ENCODE measurements around the gene UBE3C.
"Not testable (repeated sequence)": the region's sequence is repeated elsewhere in the genome, so short reads cannot be mapped to it uniquely, and the experiment has no call there.

The UBE3C gene

GRCh38 chr7:157138424-157139110 is at the start of gene UBE3C:
Gene UBE3C (plus strand): TSS chr7:157138926. CDS start chr7:157139273, 347 bp downstream.
- Histone ChIP-seq H3K27me3 (ENCODE audit: control insufficient read depth, insufficient read depth, low read length) (no peaks in the 10 kb centered on the region), H3K4me1 (ENCODE audit: control insufficient read depth, low read depth, low read length) (peaks cover 11% of the 10 kb centered on the region), H3K4me3 (ENCODE audit: low read length) (peak within 1 kb of the TSS; percentile 89), H3K9me3 (ENCODE audit: control insufficient read depth, low read depth, low read length) (no peaks in the 10 kb centered on the region), H3K9ac (ENCODE audit: low read length) (peak within 1 kb of the TSS; percentile 83), H3K27ac (ENCODE audit: low read length) (no peak within 1 kb of the TSS), H3K36me3 (ENCODE audit: control insufficient read depth, low read depth, low read length) (peaks cover 18% of the 10 kb centered on the region)

GRCh38 chr7:157089100-157089610 is 49.6 kb upstream of the UBE3C start:
- Histone ChIP-seq H3K9me3 (ENCODE audit: control insufficient read depth, low read depth, low read length) (no peaks in the 10 kb centered on the region), H3K4me3 (ENCODE audit: low read length) (no peak overlapping the region), H3K36me3 (ENCODE audit: control insufficient read depth, low read depth, low read length) (no peaks in the 10 kb centered on the region), H3K9ac (ENCODE audit: low read length) (no peak overlapping the region), H3K27me3 (ENCODE audit: control insufficient read depth, insufficient read depth, low read length) (no peaks in the 10 kb centered on the region), H3K4me1 (ENCODE audit: control insufficient read depth, low read depth, low read length) (no peaks in the 10 kb centered on the region), H3K27ac (ENCODE audit: low read length) (no peak overlapping the region)

GRCh38 chr7:157090485-157091165 is 48.1 kb upstream of the UBE3C start:
- Histone ChIP-seq H3K27me3 (ENCODE audit: control insufficient read depth, insufficient read depth, low read length) (no peaks in the 10 kb centered on the region), H3K36me3 (ENCODE audit: control insufficient read depth, low read depth, low read length) (no peaks in the 10 kb centered on the region), H3K4me3 (ENCODE audit: low read length) (no peak overlapping the region), H3K9me3 (ENCODE audit: control insufficient read depth, low read depth, low read length) (no peaks in the 10 kb centered on the region), H3K27ac (ENCODE audit: low read length) (no peak overlapping the region), H3K4me1 (ENCODE audit: control insufficient read depth, low read depth, low read length) (no peaks in the 10 kb centered on the region), H3K9ac (ENCODE audit: low read length) (no peak overlapping the region)

DNA sequence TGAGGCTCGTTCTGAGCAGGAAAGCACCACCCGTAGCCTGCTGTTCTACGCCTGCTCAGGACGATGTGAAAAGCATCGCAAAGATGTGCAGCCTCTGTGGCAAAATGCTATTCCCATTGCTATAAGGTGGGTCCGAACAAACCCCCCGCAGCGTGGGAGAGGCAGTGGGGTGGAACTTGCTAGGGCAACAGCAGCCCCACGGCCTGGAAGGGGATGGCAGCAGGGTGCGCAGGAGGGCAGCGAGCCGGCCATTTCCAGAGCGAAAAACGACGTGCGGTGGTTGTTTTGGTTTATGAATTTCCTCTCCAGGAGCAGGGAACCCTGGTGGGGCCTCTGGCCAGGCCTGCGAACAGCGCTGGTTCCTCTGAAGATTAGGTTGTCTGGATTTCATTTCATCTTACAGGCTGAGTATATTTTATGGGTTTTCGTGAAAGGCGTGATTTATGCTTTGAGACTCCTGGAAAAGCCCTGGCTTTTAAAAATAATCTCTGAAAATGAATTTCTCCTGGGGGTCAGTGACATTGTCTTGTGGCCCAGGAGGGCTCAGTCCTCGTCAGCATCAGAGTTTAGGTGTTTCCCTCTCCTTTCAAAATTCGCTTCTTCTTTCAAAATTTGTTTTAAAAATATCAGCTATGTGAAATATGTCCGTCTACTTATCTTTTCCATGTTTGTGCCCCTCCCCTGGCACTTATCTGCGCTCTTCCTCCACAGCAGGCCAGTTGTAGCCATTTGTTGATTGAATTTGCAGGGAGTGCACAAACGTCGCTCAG is 42.3 kb upstream of the UBE3C start:
- Histone ChIP-seq H3K27ac (ENCODE audit: low read length) (no peak overlapping the region), H3K36me3 (ENCODE audit: control insufficient read depth, low read depth, low read length) (no peaks in the 10 kb centered on the region), H3K9ac (ENCODE audit: low read length) (no peak overlapping the region), H3K27me3 (ENCODE audit: control insufficient read depth, insufficient read depth, low read length) (no peaks in the 10 kb centered on the region), H3K9me3 (ENCODE audit: control insufficient read depth, low read depth, low read length) (no peaks in the 10 kb centered on the region), H3K4me3 (ENCODE audit: low read length) (no peak overlapping the region), H3K4me1 (ENCODE audit: control insufficient read depth, low read depth, low read length) (no peaks in the 10 kb centered on the region)

GRCh38 chr7:157097056-157097329 is 41.7 kb upstream of the UBE3C start:
- Histone ChIP-seq H3K4me1 (ENCODE audit: control insufficient read depth, low read depth, low read length) (no peaks in the 10 kb centered on the region), H3K27me3 (ENCODE audit: control insufficient read depth, insufficient read depth, low read length) (no peaks in the 10 kb centered on the region), H3K27ac (ENCODE audit: low read length) (no peak overlapping the region), H3K9me3 (ENCODE audit: control insufficient read depth, low read depth, low read length) (no peaks in the 10 kb centered on the region), H3K9ac (ENCODE audit: low read length) (no peak overlapping the region), H3K4me3 (ENCODE audit: low read length) (no peak overlapping the region), H3K36me3 (ENCODE audit: control insufficient read depth, low read depth, low read length) (no peaks in the 10 kb centered on the region)

DNA sequence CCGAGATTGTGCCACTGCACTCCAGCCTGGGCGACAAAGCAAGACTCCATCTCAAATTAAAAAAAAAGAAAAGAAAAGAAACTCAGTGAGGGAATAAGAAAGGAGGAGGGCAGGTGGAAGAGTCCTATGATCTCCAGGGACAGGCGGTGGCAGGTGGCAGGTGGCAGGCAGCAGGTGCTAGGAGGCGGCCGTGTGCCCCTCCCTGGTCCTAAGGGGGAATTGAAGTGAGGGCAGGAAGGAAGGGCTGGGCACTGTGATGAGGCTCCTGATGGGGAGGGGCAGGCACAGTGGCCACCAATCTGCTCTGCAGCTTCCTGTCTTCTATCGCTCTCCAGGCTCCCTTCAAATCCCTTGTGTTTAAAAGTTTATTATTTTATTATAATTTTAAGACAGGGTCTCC is 41.2 kb upstream of the UBE3C start:
- no peaks in the 10 kb centered on the region for H3K4me1 ChIP-seq (ENCODE audit: control insufficient read depth, low read depth, low read length)
- no peak overlapping the region for H3K27ac ChIP-seq (ENCODE audit: low read length)
- H3K4me3 ChIP-seq (ENCODE audit: low read length), result no peak overlapping the region
- H3K9me3 ChIP-seq (ENCODE audit: control insufficient read depth, low read depth, low read length), result no peaks in the 10 kb centered on the region
- H3K36me3 ChIP-seq (ENCODE audit: control insufficient read depth, low read depth, low read length), result no peaks in the 10 kb centered on the region
- H3K27me3 ChIP-seq (ENCODE audit: control insufficient read depth, insufficient read depth, low read length), result no peaks in the 10 kb centered on the region
- no peak overlapping the region for H3K9ac ChIP-seq (ENCODE audit: low read length)

DNA sequence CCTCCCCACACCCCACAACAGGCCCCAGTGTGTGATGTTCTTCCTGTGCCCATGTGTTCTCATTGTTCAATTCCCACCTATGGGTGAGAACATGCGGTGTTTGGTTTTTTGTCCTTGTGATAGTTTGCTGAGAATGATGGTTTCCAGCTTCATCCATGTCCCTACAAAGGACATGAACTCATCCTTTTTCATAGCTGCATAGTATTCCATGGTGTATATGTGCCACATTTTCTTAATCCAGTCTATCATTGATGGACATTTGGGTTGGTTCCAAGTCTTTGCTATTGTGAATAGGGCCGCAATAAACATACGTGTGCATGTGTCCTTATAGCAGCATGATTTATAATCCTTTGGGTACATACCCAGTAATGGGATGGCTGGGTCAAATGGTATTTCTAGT is 38.7 kb upstream of the UBE3C start:
- H3K4me1 ChIP-seq (ENCODE audit: control insufficient read depth, low read depth, low read length); H3K9me3 ChIP-seq (ENCODE audit: control insufficient read depth, low read depth, low read length); H3K27me3 ChIP-seq (ENCODE audit: control insufficient read depth, insufficient read depth, low read length); H3K9ac ChIP-seq (ENCODE audit: low read length); H3K36me3 ChIP-seq (ENCODE audit: control insufficient read depth, low read depth, low read length); H3K4me3 ChIP-seq (ENCODE audit: low read length); H3K27ac ChIP-seq (ENCODE audit: low read length): not testable (repeated sequence)

DNA sequence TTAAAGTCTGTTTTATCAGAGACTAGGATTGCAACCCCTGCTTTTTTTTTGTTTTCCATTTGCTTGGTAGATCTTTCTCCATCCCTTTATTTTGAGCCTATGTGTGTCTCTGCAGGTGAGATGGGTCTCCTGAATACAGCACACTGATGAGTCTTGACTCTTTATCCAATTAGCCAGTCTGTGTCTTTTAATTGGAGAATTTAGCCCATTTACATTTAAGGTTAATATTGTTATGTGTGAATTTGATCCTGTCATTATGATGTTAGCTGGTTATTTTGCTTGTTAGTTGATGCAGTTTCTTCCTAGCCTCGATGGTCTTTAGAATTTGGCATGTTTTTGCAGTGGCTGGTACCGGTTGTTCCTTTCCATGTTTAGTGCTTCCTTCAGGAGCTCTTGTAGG is 35.1 kb upstream of the UBE3C start:
- not testable (repeated sequence) for H3K27ac ChIP-seq (ENCODE audit: low read length); H3K4me1 ChIP-seq (ENCODE audit: control insufficient read depth, low read depth, low read length); H3K27me3 ChIP-seq (ENCODE audit: control insufficient read depth, insufficient read depth, low read length); H3K36me3 ChIP-seq (ENCODE audit: control insufficient read depth, low read depth, low read length); H3K9me3 ChIP-seq (ENCODE audit: control insufficient read depth, low read depth, low read length); H3K9ac ChIP-seq (ENCODE audit: low read length); H3K4me3 ChIP-seq (ENCODE audit: low read length)

- no peaks in the 10 kb centered on the region for H3K4me1 ChIP-seq (ENCODE audit: control insufficient read depth, low read depth, low read length)
- no peak overlapping the region for H3K9ac ChIP-seq (ENCODE audit: low read length)
- H3K27me3 ChIP-seq (ENCODE audit: control insufficient read depth, insufficient read depth, low read length), result no peaks in the 10 kb centered on the region
- H3K36me3 ChIP-seq (ENCODE audit: control insufficient read depth, low read depth, low read length), result no peaks in the 10 kb centered on the region
- no peak overlapping the region for H3K27ac ChIP-seq (ENCODE audit: low read length)
- H3K9me3 ChIP-seq (ENCODE audit: control insufficient read depth, low read depth, low read length), result peaks cover 7% of the 10 kb centered on the region
- no peak overlapping the region for H3K4me3 ChIP-seq (ENCODE audit: low read length)
Measured at GRCh38 chr7:157111311-157111710, 27.4 kb upstream of the UBE3C start.

DNA sequence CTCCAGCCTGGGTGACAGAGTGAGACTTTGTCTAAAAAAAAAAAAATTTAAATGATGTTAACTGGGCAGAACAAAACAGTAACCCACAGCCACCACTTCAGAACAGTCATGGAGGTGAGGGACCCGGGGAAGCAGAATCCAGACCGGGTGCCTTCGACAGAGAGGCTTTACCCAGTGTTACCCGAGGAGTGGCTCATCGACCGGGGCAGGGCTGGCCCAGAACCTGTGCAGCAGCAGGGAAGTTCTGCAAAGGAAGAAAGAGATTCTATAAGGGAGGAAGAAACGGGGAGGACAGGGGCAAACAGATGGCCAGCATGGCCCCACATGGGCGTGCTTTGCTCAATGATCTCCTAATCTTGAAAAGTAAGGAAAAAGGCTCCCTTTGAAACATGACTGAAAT is 26.0 kb upstream of the UBE3C start:
- Histone ChIP-seq H3K27ac (ENCODE audit: low read length) (no peak overlapping the region), H3K4me1 (ENCODE audit: control insufficient read depth, low read depth, low read length) (no peaks in the 10 kb centered on the region), H3K9me3 (ENCODE audit: control insufficient read depth, low read depth, low read length) (peaks cover 7% of the 10 kb centered on the region), H3K27me3 (ENCODE audit: control insufficient read depth, insufficient read depth, low read length) (no peaks in the 10 kb centered on the region), H3K9ac (ENCODE audit: low read length) (no peak overlapping the region), H3K4me3 (ENCODE audit: low read length) (no peak overlapping the region), H3K36me3 (ENCODE audit: control insufficient read depth, low read depth, low read length) (no peaks in the 10 kb centered on the region)

- no peak overlapping the region for H3K27ac ChIP-seq (ENCODE audit: low read length)
- H3K4me1 ChIP-seq (ENCODE audit: control insufficient read depth, low read depth, low read length), result no peaks in the 10 kb centered on the region
- no peaks in the 10 kb centered on the region for H3K36me3 ChIP-seq (ENCODE audit: control insufficient read depth, low read depth, low read length)
- peaks cover 3% of the 10 kb centered on the region for H3K9me3 ChIP-seq (ENCODE audit: control insufficient read depth, low read depth, low read length)
- no peak overlapping the region for H3K4me3 ChIP-seq (ENCODE audit: low read length)
- H3K9ac ChIP-seq (ENCODE audit: low read length), result no peak overlapping the region
- no peaks in the 10 kb centered on the region for H3K27me3 ChIP-seq (ENCODE audit: control insufficient read depth, insufficient read depth, low read length)
Measured at GRCh38 chr7:157113607-157114006, 25.1 kb upstream of the UBE3C start.

Data from iPS-18a (cell line).